Measurements from ENCODE around the gene TNN. TPM values are rescaled to one million over a fixed set of nuclear protein-coding genes. Genes with fewer than 3 reads are reported as not detected.

TNN gene
- total RNA-seq, 2 donors from 2014 or later: 0.05 to 0.97 TPM

- no peak for TF ChIP-seq CTCF (IDR thresholded peaks at IDR 0.05)
- TF ChIP-seq POLR2A (IDR thresholded peaks at IDR 0.05): no peak
- no peak for TF ChIP-seq POLR2AphosphoS5 (IDR thresholded peaks at IDR 0.05)
- no peaks in the 10 kb centered on the region for H3K4me1 ChIP-seq (replicated peaks)
- intact Hi-C loops (cut with DNase I): loop anchor here (5.0 kb wide), 1 partner anchor 108 kb away; the partner anchor contains the start of gene MRPS14
- H3K4me3 ChIP-seq: no peak overlapping the region
- no peaks in the 10 kb centered on the region for H3K36me3 ChIP-seq
- no peak overlapping the region for H3K27ac ChIP-seq
- H3K27me3 ChIP-seq (replicated peaks; ENCODE audit: insufficient read depth): no peaks in the 10 kb centered on the region
- WGBS: 52% methylated on average over 5 of the region's 5 CpGs
- DNase-seq (ENCODE audit: low spot score): no peak
- H3K9me3 ChIP-seq: no peaks in the 10 kb centered on the region
Observed at GRCh38 chr1:175129997-175130648, 62.5 kb downstream of the TNN start.

- Histone ChIP-seq H3K27ac (no peak overlapping the region), H3K4me3 (no peak overlapping the region), H3K36me3 (no peaks in the 10 kb centered on the region), H3K9me3 (no peaks in the 10 kb centered on the region), H3K27me3 (replicated peaks; ENCODE audit: insufficient read depth) (no peaks in the 10 kb centered on the region), H3K4me1 (replicated peaks) (no peaks in the 10 kb centered on the region)
- TF ChIP-seq CTCF (IDR thresholded peaks at IDR 0.05) (no peak), POLR2A (IDR thresholded peaks at IDR 0.05) (no peak), POLR2AphosphoS5 (IDR thresholded peaks at IDR 0.05) (no peak)
- DNase-seq (ENCODE audit: low spot score): no peak
- intact Hi-C loops (cut with DNase I): loop anchor here (5.0 kb wide), 1 partner anchor 108 kb away; the partner anchor contains the start of gene MRPS14
- WGBS: 76% methylated on average over 2 of the region's 2 CpGs
Observed at GRCh38 chr1:175130649-175131045, 63.0 kb downstream of the TNN start.

GRCh38 chr1:175131095-175131494, 63.5 kb downstream of the TNN start:
- DNase-seq (ENCODE audit: low spot score): no peak
- intact Hi-C loops (cut with DNase I): loop anchor here (5.0 kb wide), 1 partner anchor 109 kb away; the partner anchor contains the start of gene MRPS14
- 60% methylated on average over 1 of the region's 1 CpG for WGBS
- Histone ChIP-seq H3K27me3 (replicated peaks; ENCODE audit: insufficient read depth) (no peaks in the 10 kb centered on the region), H3K36me3 (no peaks in the 10 kb centered on the region), H3K4me3 (no peak overlapping the region), H3K27ac (no peak overlapping the region), H3K9me3 (no peaks in the 10 kb centered on the region), H3K4me1 (replicated peaks) (no peaks in the 10 kb centered on the region)
- TF ChIP-seq CTCF (IDR thresholded peaks at IDR 0.05): no peak
- no peak for TF ChIP-seq POLR2A (IDR thresholded peaks at IDR 0.05)
- no peak for TF ChIP-seq POLR2AphosphoS5 (IDR thresholded peaks at IDR 0.05)

GRCh38 chr1:175132436-175132835, 64.8 kb downstream of the TNN start:
- no peaks in the 10 kb centered on the region for H3K4me1 ChIP-seq (replicated peaks)
- intact Hi-C loops (cut with DNase I): loop anchor here (5.0 kb wide), 1 partner anchor 110 kb away; the partner anchor contains the start of gene MRPS14
- no peaks in the 10 kb centered on the region for H3K9me3 ChIP-seq
- DNase-seq (ENCODE audit: low spot score): no peak
- no peaks in the 10 kb centered on the region for H3K36me3 ChIP-seq
- WGBS: 49% methylated on average over 1 of the region's 1 CpG
- H3K4me3 ChIP-seq: no peak overlapping the region
- TF ChIP-seq CTCF (IDR thresholded peaks at IDR 0.05) (no peak), POLR2A (IDR thresholded peaks at IDR 0.05) (no peak), POLR2AphosphoS5 (IDR thresholded peaks at IDR 0.05) (no peak)
- H3K27ac ChIP-seq: no peak overlapping the region
- H3K27me3 ChIP-seq (replicated peaks; ENCODE audit: insufficient read depth): no peaks in the 10 kb centered on the region
